ENCODE measurements around the gene BBS2.

Gene BBS2

DNA sequence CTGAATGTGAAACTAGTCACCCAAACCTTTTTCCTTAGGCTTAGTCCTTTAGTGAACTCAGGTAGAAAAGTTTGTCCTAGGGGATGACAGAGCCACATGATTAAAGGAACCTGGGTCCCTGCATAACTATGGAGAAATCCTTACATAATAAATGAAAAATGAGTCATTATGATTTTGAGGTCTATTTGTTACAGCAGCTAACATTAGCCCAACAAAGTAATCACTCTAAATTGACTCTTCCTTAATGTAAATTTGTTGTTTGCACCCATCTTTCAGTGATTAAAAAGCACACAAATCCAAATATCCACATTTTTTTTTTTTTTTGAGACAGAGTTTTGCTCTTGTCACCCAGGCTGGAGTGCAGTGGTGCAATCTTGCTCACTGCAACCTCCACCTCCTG lies 36.4 kb downstream of the BBS2 start:
- Histone ChIP-seq H3K4me3 (ENCODE audit: low read length) (no peak overlapping the region), H3K36me3 (ENCODE audit: control insufficient read depth, insufficient read depth, low read length) (peaks cover 3% of the 10 kb centered on the region), H3K9me3 (ENCODE audit: control insufficient read depth, low read length) (no peaks in the 10 kb centered on the region), H3K27me3 (ENCODE audit: control insufficient read depth, insufficient read depth, low read length) (no peaks in the 10 kb centered on the region), H3K9ac (ENCODE audit: low read length) (no peak overlapping the region), H3K4me1 (ENCODE audit: control insufficient read depth, insufficient read depth, low read length) (no peaks in the 10 kb centered on the region)

DNA sequence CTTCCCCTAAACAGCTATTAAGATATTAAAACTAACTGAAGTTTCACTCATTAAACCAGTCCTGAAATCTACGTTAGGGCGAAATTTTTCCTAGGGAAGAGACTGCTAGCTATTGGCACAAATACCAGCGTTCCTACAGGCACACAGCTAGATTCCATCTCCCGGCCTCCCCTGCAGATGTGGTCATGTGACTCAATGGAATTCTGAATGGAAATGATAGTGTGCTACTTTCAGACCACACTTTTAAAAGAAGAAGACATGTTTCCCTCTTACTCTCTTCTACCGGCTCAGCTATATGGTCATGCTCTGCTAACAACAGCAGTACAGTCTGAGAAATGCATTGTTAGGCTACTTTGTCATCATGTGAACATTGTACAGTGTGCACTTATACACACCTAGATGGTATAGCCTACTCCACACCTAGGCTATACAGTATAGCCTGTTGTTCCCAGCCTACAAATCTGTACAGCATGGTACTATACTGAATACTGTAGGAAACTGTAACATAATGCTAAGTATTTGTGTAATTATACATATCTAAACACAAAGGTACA lies 37.1 kb downstream of the BBS2 start:
- Histone ChIP-seq H3K9me3 (ENCODE audit: control insufficient read depth, low read length) (no peaks in the 10 kb centered on the region), H3K4me3 (ENCODE audit: low read length) (no peak overlapping the region), H3K36me3 (ENCODE audit: control insufficient read depth, insufficient read depth, low read length) (peaks cover 3% of the 10 kb centered on the region)

GRCh38 chr16:56481468-56482122 lies 38.2 kb downstream of the BBS2 start:
- Histone ChIP-seq H3K4me3 (ENCODE audit: low read length) (no peak overlapping the region), H3K36me3 (ENCODE audit: control insufficient read depth, insufficient read depth, low read length) (peaks cover 3% of the 10 kb centered on the region), H3K9me3 (ENCODE audit: control insufficient read depth, low read length) (no peaks in the 10 kb centered on the region), H3K4me1 (ENCODE audit: control insufficient read depth, insufficient read depth, low read length) (no peaks in the 10 kb centered on the region), H3K27me3 (ENCODE audit: control insufficient read depth, insufficient read depth, low read length) (no peaks in the 10 kb centered on the region), H3K9ac (ENCODE audit: low read length) (no peak overlapping the region)

More for the DNA sequence above, 37.1 kb downstream of the BBS2 start:
- H3K27me3 ChIP-seq (ENCODE audit: control insufficient read depth, insufficient read depth, low read length), result no peaks in the 10 kb centered on the region
- H3K9ac ChIP-seq (ENCODE audit: low read length), result no peak overlapping the region
- no peaks in the 10 kb centered on the region for H3K4me1 ChIP-seq (ENCODE audit: control insufficient read depth, insufficient read depth, low read length)

DNA sequence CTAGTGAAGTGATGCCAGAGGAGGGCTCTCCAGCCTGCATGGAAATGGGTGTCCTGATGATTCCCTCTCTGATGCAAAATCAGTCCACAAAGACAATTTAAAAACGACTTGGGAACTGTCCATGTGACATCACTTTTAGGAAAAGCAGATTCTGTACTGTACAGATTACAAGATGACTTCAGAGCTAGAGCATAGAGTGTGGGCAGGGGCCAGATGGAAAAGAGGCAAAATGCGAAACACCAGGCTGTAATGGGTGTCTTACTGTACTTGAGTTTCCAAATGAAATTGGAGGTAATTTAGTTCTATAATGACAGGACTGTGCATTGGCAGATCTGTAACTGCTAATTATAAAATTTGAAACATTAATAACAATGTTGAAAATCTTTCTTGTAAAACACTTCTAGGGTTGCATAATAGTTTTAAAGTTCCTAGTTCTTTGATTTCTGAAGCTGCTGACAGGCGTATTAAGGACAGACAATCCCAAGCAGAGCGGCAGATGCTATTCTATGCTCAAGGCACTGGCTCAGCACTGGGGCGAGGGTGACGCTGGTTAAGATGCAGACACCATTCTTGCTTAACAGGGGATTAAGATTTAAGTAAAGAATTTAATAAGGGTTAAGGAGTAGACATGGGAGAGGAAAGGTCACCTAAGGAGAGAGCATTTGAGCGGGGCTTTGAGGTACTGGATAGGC lies 38.9 kb downstream of the BBS2 start:
- Histone ChIP-seq H3K9me3 (ENCODE audit: control insufficient read depth, low read length) (no peaks in the 10 kb centered on the region), H3K27me3 (ENCODE audit: control insufficient read depth, insufficient read depth, low read length) (no peaks in the 10 kb centered on the region), H3K9ac (ENCODE audit: low read length) (no peak overlapping the region), H3K36me3 (ENCODE audit: control insufficient read depth, insufficient read depth, low read length) (peaks cover 3% of the 10 kb centered on the region), H3K4me3 (ENCODE audit: low read length) (no peak overlapping the region), H3K4me1 (ENCODE audit: control insufficient read depth, insufficient read depth, low read length) (no peaks in the 10 kb centered on the region)

GRCh38 chr16:56479469-56479868 lies 40.4 kb downstream of the BBS2 start:
- Histone ChIP-seq H3K4me3 (ENCODE audit: low read length) (no peak overlapping the region), H3K9ac (ENCODE audit: low read length) (no peak overlapping the region), H3K9me3 (ENCODE audit: control insufficient read depth, low read length) (no peaks in the 10 kb centered on the region), H3K4me1 (ENCODE audit: control insufficient read depth, insufficient read depth, low read length) (no peaks in the 10 kb centered on the region), H3K36me3 (ENCODE audit: control insufficient read depth, insufficient read depth, low read length) (peaks cover 3% of the 10 kb centered on the region), H3K27me3 (ENCODE audit: control insufficient read depth, insufficient read depth, low read length) (no peaks in the 10 kb centered on the region)

GRCh38 chr16:56478281-56479049 lies 41.4 kb downstream of the BBS2 start:
- Histone ChIP-seq H3K9me3 (ENCODE audit: control insufficient read depth, low read length) (no peaks in the 10 kb centered on the region), H3K36me3 (ENCODE audit: control insufficient read depth, insufficient read depth, low read length) (peaks cover 3% of the 10 kb centered on the region), H3K9ac (ENCODE audit: low read length) (no peak overlapping the region), H3K4me3 (ENCODE audit: low read length) (no peak overlapping the region), H3K27me3 (ENCODE audit: control insufficient read depth, insufficient read depth, low read length) (no peaks in the 10 kb centered on the region), H3K4me1 (ENCODE audit: control insufficient read depth, insufficient read depth, low read length) (no peaks in the 10 kb centered on the region)

GRCh38 chr16:56477096-56477878 lies 42.5 kb downstream of the BBS2 start:
- Histone ChIP-seq H3K4me3 (ENCODE audit: low read length) (no peak overlapping the region), H3K36me3 (ENCODE audit: control insufficient read depth, insufficient read depth, low read length) (peaks cover 3% of the 10 kb centered on the region), H3K27me3 (ENCODE audit: control insufficient read depth, insufficient read depth, low read length) (no peaks in the 10 kb centered on the region), H3K4me1 (ENCODE audit: control insufficient read depth, insufficient read depth, low read length) (no peaks in the 10 kb centered on the region), H3K9me3 (ENCODE audit: control insufficient read depth, low read length) (no peaks in the 10 kb centered on the region), H3K9ac (ENCODE audit: low read length) (no peak overlapping the region)

DNA sequence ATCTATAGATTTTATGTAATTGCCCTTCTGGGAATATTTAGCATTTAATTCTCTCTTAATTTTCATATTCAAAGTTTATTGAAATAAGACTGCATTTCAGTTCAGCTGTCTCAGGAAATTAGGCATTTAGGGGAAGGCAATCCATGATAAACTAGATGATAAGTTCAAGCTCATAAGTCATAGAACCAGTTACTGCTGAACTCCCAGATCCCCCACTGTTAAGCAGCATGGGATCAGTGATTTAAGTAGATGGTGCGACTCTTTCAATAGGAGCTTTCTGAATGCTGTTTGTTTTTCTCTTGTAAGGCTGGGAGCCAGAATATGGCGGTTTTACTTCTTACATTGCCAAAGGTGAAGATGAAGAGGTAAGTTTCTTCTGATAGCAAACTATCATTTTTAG lies 44.6 kb downstream of the BBS2 start:
- Histone ChIP-seq H3K36me3 (ENCODE audit: control insufficient read depth, insufficient read depth, low read length) (peaks cover 5% of the 10 kb centered on the region), H3K4me3 (ENCODE audit: low read length) (no peak overlapping the region)

DNA sequence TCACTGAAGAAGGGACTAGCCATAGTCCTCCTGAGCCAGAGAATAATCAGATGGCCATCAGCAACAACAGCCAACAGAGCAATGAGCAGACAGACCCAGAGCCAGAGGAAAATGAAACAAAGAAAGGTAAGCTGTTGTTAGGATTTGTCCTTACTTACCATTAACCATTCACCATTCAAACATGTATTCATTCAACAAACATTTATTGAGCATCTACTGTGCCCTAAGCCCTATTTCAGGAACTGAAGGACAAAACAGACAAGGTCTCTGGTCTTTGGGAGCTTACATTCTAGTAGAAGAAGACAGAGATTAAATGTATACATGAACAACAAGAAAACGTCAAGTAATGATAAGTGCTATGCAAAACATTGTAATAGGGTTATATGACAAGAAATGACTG lies 49.2 kb downstream of the BBS2 start:
- no peaks in the 10 kb centered on the region for H3K9me3 ChIP-seq (ENCODE audit: control insufficient read depth, low read length)
- no peaks in the 10 kb centered on the region for H3K4me1 ChIP-seq (ENCODE audit: control insufficient read depth, insufficient read depth, low read length)
- no peak overlapping the region for H3K4me3 ChIP-seq (ENCODE audit: low read length)
- peaks cover 5% of the 10 kb centered on the region for H3K36me3 ChIP-seq (ENCODE audit: control insufficient read depth, insufficient read depth, low read length)
- no peak overlapping the region for H3K9ac ChIP-seq (ENCODE audit: low read length)
- no peaks in the 10 kb centered on the region for H3K27me3 ChIP-seq (ENCODE audit: control insufficient read depth, insufficient read depth, low read length)

More for the DNA sequence above, 44.6 kb downstream of the BBS2 start:
- no peaks in the 10 kb centered on the region for H3K27me3 ChIP-seq (ENCODE audit: control insufficient read depth, insufficient read depth, low read length)
- H3K4me1 ChIP-seq (ENCODE audit: control insufficient read depth, insufficient read depth, low read length), result no peaks in the 10 kb centered on the region
- H3K9ac ChIP-seq (ENCODE audit: low read length), result no peak overlapping the region
- no peaks in the 10 kb centered on the region for H3K9me3 ChIP-seq (ENCODE audit: control insufficient read depth, low read length)

- Histone ChIP-seq H3K9ac (ENCODE audit: low read length) (no peak overlapping the region), H3K4me1 (ENCODE audit: control insufficient read depth, insufficient read depth, low read length) (no peaks in the 10 kb centered on the region), H3K27me3 (ENCODE audit: control insufficient read depth, insufficient read depth, low read length) (no peaks in the 10 kb centered on the region), H3K4me3 (ENCODE audit: low read length) (no peak overlapping the region), H3K9me3 (ENCODE audit: control insufficient read depth, low read length) (no peaks in the 10 kb centered on the region), H3K36me3 (ENCODE audit: control insufficient read depth, insufficient read depth, low read length) (peaks cover 5% of the 10 kb centered on the region)
Measured at GRCh38 chr16:56470232-56470631, 49.6 kb downstream of the BBS2 start.

GRCh38 chr16:56469748-56470147 lies 50.1 kb downstream of the BBS2 start:
- Histone ChIP-seq H3K4me3 (ENCODE audit: low read length) (no peak overlapping the region), H3K9me3 (ENCODE audit: control insufficient read depth, low read length) (no peaks in the 10 kb centered on the region), H3K27me3 (ENCODE audit: control insufficient read depth, insufficient read depth, low read length) (no peaks in the 10 kb centered on the region), H3K4me1 (ENCODE audit: control insufficient read depth, insufficient read depth, low read length) (no peaks in the 10 kb centered on the region), H3K36me3 (ENCODE audit: control insufficient read depth, insufficient read depth, low read length) (peaks cover 5% of the 10 kb centered on the region), H3K9ac (ENCODE audit: low read length) (no peak overlapping the region)
